Trophoblast cell (in vitro differentiated cells and primary cell): ENCODE data around the gene GFOD1.

ENCODE experiments used
- DNase-seq, 2 donors: peaks; one replicate each; pipeline ENCODE4 v3.0.0-alpha.2; 2016
- H2AFZ ChIP-seq: 2 replicates; pipeline ENCODE4 v1.6.1; 2013; ENCODE audit warnings: low read length, moderate library complexity, mild to moderate bottlenecking; ENCODE audit not compliant: insufficient read depth, poor library complexity
- H2AK5ac ChIP-seq: 2 replicates; pipeline ENCODE4 v1.6.1; 2013; ENCODE audit warnings: mild to moderate bottlenecking, low read length
- H2BK120ac ChIP-seq: 2 replicates; pipeline ENCODE4 v1.6.1; 2013; ENCODE audit warnings: low read length, mild to moderate bottlenecking, moderate library complexity; ENCODE audit not compliant: insufficient read depth, poor library complexity
- H2BK12ac ChIP-seq: 2 replicates; pipeline ENCODE4 v1.6.1; 2013; ENCODE audit warnings: mild to moderate bottlenecking, low read length, moderate library complexity
- H2BK5ac ChIP-seq: 2 replicates; pipeline ENCODE4 v1.6.1; 2013; ENCODE audit warnings: low read length, low read depth, moderate library complexity, mild to moderate bottlenecking; ENCODE audit not compliant: poor library complexity
- H3K14ac ChIP-seq: 2 replicates; pipeline ENCODE4 v1.6.1; 2013; ENCODE audit warnings: mild to moderate bottlenecking, low read length
- H3K18ac ChIP-seq: 2 replicates; pipeline ENCODE4 v1.6.1; 2013; ENCODE audit warnings: mild to moderate bottlenecking, low read length
- H3K23ac ChIP-seq: 2 replicates; pipeline ENCODE4 v1.6.1; 2013; ENCODE audit warnings: low read length
- H3K27ac ChIP-seq: 2 replicates; pipeline ENCODE4 v1.5.1; 2013; ENCODE audit warnings: low read depth, mild to moderate bottlenecking, inconsistent platforms, low read length, moderate library complexity
- H3K27me3 ChIP-seq: 2 replicates; pipeline ENCODE4 v1.6.1; 2013; ENCODE audit warnings: inconsistent platforms, mild to moderate bottlenecking, low read length, moderate library complexity; ENCODE audit not compliant: insufficient read depth
- H3K36me3 ChIP-seq, 2 experiments: 1 replicate in 1 of 2; 2 replicates in 1 of 2; pipeline ENCODE4 v1.6.1; 2013; ENCODE audit warnings: low read length in 2 of 2, mild to moderate bottlenecking in 2 of 2, moderate library complexity in 1 of 2; ENCODE audit not compliant: insufficient read depth in 2 of 2, control insufficient read depth in 1 of 2
- H3K4ac ChIP-seq: 2 replicates; pipeline ENCODE4 v1.6.1; 2013; ENCODE audit warnings: low read depth, mild to moderate bottlenecking, low read length, moderate library complexity
- H3K4me1 ChIP-seq, 2 experiments: 1 replicate in 1 of 2; 2 replicates in 1 of 2; pipeline ENCODE4 v1.6.1; 2013; ENCODE audit warnings: low read length in 2 of 2, mild to moderate bottlenecking in 2 of 2, moderate library complexity in 1 of 2; ENCODE audit not compliant: insufficient read depth in 2 of 2, control insufficient read depth in 1 of 2
- H3K4me2 ChIP-seq: 2 replicates; pipeline ENCODE4 v1.6.1; 2013; ENCODE audit warnings: inconsistent platforms, mild to moderate bottlenecking, low read length, moderate library complexity
- H3K4me3 ChIP-seq: 2 replicates; pipeline ENCODE4 v1.5.1; 2013; ENCODE audit warnings: mild to moderate bottlenecking, low read depth, low read length, inconsistent platforms
- H3K79me1 ChIP-seq: one replicate; pipeline ENCODE4 v1.6.1; 2013; ENCODE audit warnings: low read length
- H3K79me2 ChIP-seq: 2 replicates; pipeline ENCODE4 v1.6.1; 2013; ENCODE audit warnings: low read length, mild to moderate bottlenecking; ENCODE audit not compliant: control insufficient read depth, insufficient read depth, poor library complexity
- H3K9ac ChIP-seq: 2 replicates; pipeline ENCODE4 v1.6.1; 2013; ENCODE audit warnings: mild to moderate bottlenecking, low read length
- H3K9me3 ChIP-seq: 2 replicates; pipeline ENCODE4 v1.6.1; 2013; ENCODE audit warnings: low read depth, mild to moderate bottlenecking, control low read depth, inconsistent platforms, low read length; ENCODE audit not compliant: insufficient read depth
- H4K12ac ChIP-seq: 2 replicates; pipeline ENCODE4 v1.6.1; 2013; ENCODE audit warnings: low read depth, mild to moderate bottlenecking, low read length, moderate library complexity
- H4K8ac ChIP-seq: 2 replicates; pipeline ENCODE4 v1.6.1; 2013; ENCODE audit warnings: low read depth, mild to moderate bottlenecking, low read length, moderate library complexity
- H4K91ac ChIP-seq: one replicate; pipeline ENCODE4 v1.6.1; 2013; ENCODE audit warnings: low read depth, mild to moderate bottlenecking, low read length, moderate library complexity
- WGBS: extraction: QIAGEN DNeasy Blood & Tissue Kit; methylation state at CpG from one replicate; pipeline ENCODE4 v1.1.7; 2013; ENCODE audit warnings: missing lambda C conversion rate; ENCODE audit not compliant: insufficient read length, insufficient coverage; ENCODE audit errors: extremely low coverage; 5-methylcytosine and 5-hydroxymethylcytosine counted together

The GFOD1 gene

GRCh38 chr6:13352165-13352564 is 135.2 kb downstream of the GFOD1 start:
- Histone ChIP-seq H3K27me3 (no peaks in the 10 kb centered on the region), H3K4ac (no peak overlapping the region), H4K91ac (no peak overlapping the region), H3K18ac (no peak overlapping the region), H3K79me1 (peaks cover 12% of the 10 kb centered on the region), H3K27ac (no peak overlapping the region), H2BK5ac (no peak overlapping the region), H3K4me1 (peaks cover 25 to 29% of the 10 kb centered on the region in 2 experiments), H2AFZ (no peak overlapping the region), H4K12ac (no peak overlapping the region), H3K4me3 (no peak overlapping the region), H3K79me2 (no peaks in the 10 kb centered on the region), H2AK5ac (no peak overlapping the region), H2BK12ac (no peak overlapping the region), H3K4me2 (no peak overlapping the region), H3K9ac (no peak overlapping the region), H3K36me3 (no peaks in the 10 kb centered on the region), H3K14ac (no peak overlapping the region), H2BK120ac (no peak overlapping the region), H3K9me3 (no peaks in the 10 kb centered on the region), H4K8ac (no peak overlapping the region), H3K23ac (no peak overlapping the region)
- no peak for DNase-seq
- no CpG with 5 or more reads among the region's 9 CpGs for WGBS

- no peak for DNase-seq
- Histone ChIP-seq H3K27ac (peak overlapping the region; percentile 64), H3K4me1 (peaks cover 25 to 29% of the 10 kb centered on the region in 2 experiments), H3K79me1 (peaks cover 12% of the 10 kb centered on the region), H3K36me3 (no peaks in the 10 kb centered on the region), H3K4ac (no peak overlapping the region), H3K23ac (no peak overlapping the region), H2BK5ac (peak overlapping the region; percentile 3), H3K9me3 (no peaks in the 10 kb centered on the region), H3K27me3 (no peaks in the 10 kb centered on the region), H3K4me3 (no peak overlapping the region), H3K18ac (no peak overlapping the region), H3K14ac (no peak overlapping the region), H2BK120ac (no peak overlapping the region), H3K9ac (no peak overlapping the region), H3K79me2 (no peaks in the 10 kb centered on the region), H2AFZ (peak overlapping the region; percentile 45), H3K4me2 (peak overlapping the region; percentile 27), H2BK12ac (peak overlapping the region; percentile 17), H4K12ac (no peak overlapping the region), H4K91ac (no peak overlapping the region), H2AK5ac (no peak overlapping the region), H4K8ac (no peak overlapping the region)
- no CpG with 5 or more reads among the region's 12 CpGs for WGBS
Measured at GRCh38 chr6:13351271-13351670, 136.1 kb downstream of the GFOD1 start.

GRCh38 chr6:13349811-13350506 is 137.4 kb downstream of the GFOD1 start:
- no peak overlapping the region for H3K4me2 ChIP-seq
- no peaks in the 10 kb centered on the region for H3K79me2 ChIP-seq
- H3K4ac ChIP-seq: no peak overlapping the region
- peaks cover 20 to 21% of the 10 kb centered on the region in 2 experiments for H3K4me1 ChIP-seq
- peak overlapping the region; percentile 58 for H4K91ac ChIP-seq
- peak overlapping the region; percentile 8 for H2BK12ac ChIP-seq
- H3K18ac ChIP-seq: peak overlapping the region; percentile 23
- no peaks in the 10 kb centered on the region for H3K36me3 ChIP-seq
- H3K79me1 ChIP-seq: peaks cover 9% of the 10 kb centered on the region
- H3K9ac ChIP-seq: no peak overlapping the region
- H2BK120ac ChIP-seq: no peak overlapping the region
- H3K14ac ChIP-seq: peak overlapping the region; percentile 57
- H2BK5ac ChIP-seq: no peak overlapping the region
- H3K27me3 ChIP-seq: no peaks in the 10 kb centered on the region
- H4K8ac ChIP-seq: peak overlapping the region; percentile 58
- peak overlapping the region; percentile 86 for H2AK5ac ChIP-seq
- WGBS: no CpG with 5 or more reads among the region's 8 CpGs
- no peak overlapping the region for H3K23ac ChIP-seq
- no peak overlapping the region for H2AFZ ChIP-seq
- no peaks in the 10 kb centered on the region for H3K9me3 ChIP-seq
- DNase-seq: peak in 1 of 2 donors; percentile 42
- no peak overlapping the region for H4K12ac ChIP-seq
- H3K4me3 ChIP-seq: no peak overlapping the region
- peak overlapping the region; percentile 15 for H3K27ac ChIP-seq

GRCh38 chr6:13348334-13349113 is 138.9 kb downstream of the GFOD1 start:
- no peak overlapping the region for H2BK120ac ChIP-seq
- no peak overlapping the region for H4K8ac ChIP-seq
- no peaks in the 10 kb centered on the region for H3K79me2 ChIP-seq
- H3K27ac ChIP-seq: no peak overlapping the region
- H3K4ac ChIP-seq: no peak overlapping the region
- no peak overlapping the region for H4K91ac ChIP-seq
- H3K27me3 ChIP-seq: no peaks in the 10 kb centered on the region
- no peak overlapping the region for H3K18ac ChIP-seq
- peaks cover 6% of the 10 kb centered on the region for H3K79me1 ChIP-seq
- no peak overlapping the region for H4K12ac ChIP-seq
- no CpG with 5 or more reads among the region's 8 CpGs for WGBS
- H3K4me3 ChIP-seq: no peak overlapping the region
- H3K9ac ChIP-seq: no peak overlapping the region
- H3K14ac ChIP-seq: no peak overlapping the region
- no peak overlapping the region for H2AFZ ChIP-seq
- peaks cover 15% of the 10 kb centered on the region in 2 experiments for H3K4me1 ChIP-seq
- no peak for DNase-seq
- no peaks in the 10 kb centered on the region for H3K9me3 ChIP-seq
- H2BK5ac ChIP-seq: no peak overlapping the region
- H2AK5ac ChIP-seq: no peak overlapping the region
- no peaks in the 10 kb centered on the region for H3K36me3 ChIP-seq
- H2BK12ac ChIP-seq: no peak overlapping the region
- no peak overlapping the region for H3K4me2 ChIP-seq
- H3K23ac ChIP-seq: no peak overlapping the region
